Transverse colon (tissue), 3 donors: Measurements from ENCODE around the gene ITPR2.

Experiments used
- POLR2A ChIP-seq: fragments of 450-650 bp; IDR thresholded peaks from one replicate; pipeline ENCODE4 v1.6.1; 2016; ENCODE audit warnings: antibody characterized with exemption, mild to moderate bottlenecking, moderate library complexity
- TF ChIP-seq, protein P1 (sequence below), 5 experiments: fragments of 200-600 bp in 3 of 5; fragments of 450-650 bp in 2 of 5; sonication (generic) in 3 of 5; IDR thresholded peaks; 1 replicate in 2 of 5; 2 replicates in 3 of 5; pipeline ENCODE4 v1.5.1; 2016 to 2017; ENCODE audit warnings: antibody characterized with exemption in 5 of 5, inconsistent platforms in 3 of 5, mild to moderate bottlenecking in 2 of 5, moderate library complexity in 1 of 5

DNA sequence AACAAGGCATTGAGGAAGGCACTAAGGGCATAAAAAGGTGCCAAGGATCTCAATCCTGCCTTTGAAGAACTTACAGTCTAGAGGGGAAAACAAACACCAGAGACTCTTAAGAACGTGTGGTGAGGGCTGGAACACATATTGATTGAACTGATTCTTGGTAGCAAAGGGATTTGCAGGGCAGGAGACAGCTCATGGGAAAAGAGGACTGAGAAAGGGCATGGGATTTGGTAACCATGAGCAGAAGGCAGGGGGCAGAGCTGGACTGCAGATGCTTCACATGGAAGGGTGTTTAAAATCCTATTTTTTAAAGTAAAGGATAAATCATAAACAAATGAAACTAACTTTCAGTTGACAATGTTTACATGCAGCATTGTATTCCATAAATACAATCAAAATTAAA lies 203.1 kb downstream of the ITPR2 start:
- TF ChIP-seq, protein P1, sequence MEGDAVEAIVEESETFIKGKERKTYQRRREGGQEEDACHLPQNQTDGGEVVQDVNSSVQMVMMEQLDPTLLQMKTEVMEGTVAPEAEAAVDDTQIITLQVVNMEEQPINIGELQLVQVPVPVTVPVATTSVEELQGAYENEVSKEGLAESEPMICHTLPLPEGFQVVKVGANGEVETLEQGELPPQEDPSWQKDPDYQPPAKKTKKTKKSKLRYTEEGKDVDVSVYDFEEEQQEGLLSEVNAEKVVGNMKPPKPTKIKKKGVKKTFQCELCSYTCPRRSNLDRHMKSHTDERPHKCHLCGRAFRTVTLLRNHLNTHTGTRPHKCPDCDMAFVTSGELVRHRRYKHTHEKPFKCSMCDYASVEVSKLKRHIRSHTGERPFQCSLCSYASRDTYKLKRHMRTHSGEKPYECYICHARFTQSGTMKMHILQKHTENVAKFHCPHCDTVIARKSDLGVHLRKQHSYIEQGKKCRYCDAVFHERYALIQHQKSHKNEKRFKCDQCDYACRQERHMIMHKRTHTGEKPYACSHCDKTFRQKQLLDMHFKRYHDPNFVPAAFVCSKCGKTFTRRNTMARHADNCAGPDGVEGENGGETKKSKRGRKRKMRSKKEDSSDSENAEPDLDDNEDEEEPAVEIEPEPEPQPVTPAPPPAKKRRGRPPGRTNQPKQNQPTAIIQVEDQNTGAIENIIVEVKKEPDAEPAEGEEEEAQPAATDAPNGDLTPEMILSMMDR (IDR thresholded peaks at IDR 0.05): peak in 4 of 5 experiments; percentile 14 to 36 (median 24)
- no peak for TF ChIP-seq POLR2A
